SK-N-SH (cell line): Measurements from ENCODE around the gene GABARAPL2. TPM values are rescaled to one million over a fixed set of nuclear protein-coding genes. Genes with fewer than 3 reads are reported as not detected.

Experiments
- CTCF ChIA-PET: fragments of 300-600, 350-600 bp; formaldehyde crosslinking; extraction: SDS; loops from one replicate; lab custom pipeline; 2021; lab: Yijun Ruan, JAX
- POLR2A ChIA-PET: fragments of 350-600 bp; sonication (Branson Sonifier 250); formaldehyde crosslinking; extraction: SDS; loops from one replicate; lab custom pipeline; 2020; ENCODE audit warnings: antibody characterized with exemption, inconsistent platforms; lab: Yijun Ruan, JAX
- DNase-seq: peaks from one replicate; pipeline ENCODE4 v3.0.0; 2012
- H2AFZ ChIP-seq: fragments of 200-600 bp; sonication (generic); 2 replicates; pipeline ENCODE4 v1.8.1; 2016; ENCODE audit warnings: antibody characterized with exemption, mild to moderate bottlenecking, low read depth
- H3F3A ChIP-seq: fragments of 200-600 bp; sonication (generic); replicated peaks from 2 replicates; pipeline ENCODE3; 2016; ENCODE audit warnings: antibody characterized with exemption, mild to moderate bottlenecking; ENCODE audit not compliant: insufficient read depth
- H3K27ac ChIP-seq, 2 experiments: fragments of 200-500 bp in 1 of 2; fragments of 200-600 bp in 1 of 2; sonication (Bioruptor generic) in 1 of 2; sonication (generic), shearing (Covaris generic) in 1 of 2; 2 replicates each; pipeline versions ENCODE4 v1.5.1 to v1.6.1; 2014 to 2016; ENCODE audit warnings: low read depth in 2 of 2, inconsistent platforms in 1 of 2, low read length in 1 of 2, mild to moderate bottlenecking in 1 of 2, mixed read lengths in 1 of 2
- H3K27me3 ChIP-seq: fragments of 200-600 bp; sonication (generic), shearing (Covaris generic); 2 replicates; pipeline ENCODE4 v1.6.1; 2016; ENCODE audit warnings: mixed run types; ENCODE audit not compliant: insufficient read depth
- H3K36me3 ChIP-seq, 2 experiments: fragments of 200-500 bp in 1 of 2; fragments of 200-600 bp in 1 of 2; sonication (Bioruptor generic) in 1 of 2; sonication (generic) in 1 of 2; replicated peaks in 1 of 2; 2 replicates each; pipeline versions ENCODE3 to v1.5.1; 2014 to 2016; ENCODE audit warnings: low read length in 1 of 2, mild to moderate bottlenecking in 1 of 2; ENCODE audit not compliant: insufficient read depth in 2 of 2, control insufficient read depth in 1 of 2
- H3K4me1 ChIP-seq, 2 experiments: fragments of 200-500 bp in 1 of 2; fragments of 200-600 bp in 1 of 2; sonication (Bioruptor generic) in 1 of 2; sonication (generic), shearing (Covaris generic) in 1 of 2; 2 replicates each; pipeline versions ENCODE4 v1.5.1 to v1.6.1; 2014 to 2016; ENCODE audit warnings: low read depth in 1 of 2, low read length in 1 of 2, mixed run types in 1 of 2; ENCODE audit not compliant: insufficient read depth in 2 of 2, control insufficient read depth in 1 of 2
- H3K4me2 ChIP-seq: fragments of 200-600 bp; sonication (generic), shearing (Covaris generic); 2 replicates; pipeline ENCODE4 v1.6.1; 2017; ENCODE audit warnings: mixed run types
- H3K4me3 ChIP-seq, 2 experiments: fragments of 200-500 bp in 1 of 2; fragments of 200-600 bp in 1 of 2; sonication (Bioruptor generic) in 1 of 2; sonication (generic), shearing (Covaris generic) in 1 of 2; 2 replicates each; pipeline versions ENCODE4 v1.5.1 to v1.8.1; 2014 to 2016; ENCODE audit warnings: low read depth in 2 of 2, inconsistent platforms in 1 of 2, low read length in 1 of 2, mild to moderate bottlenecking in 1 of 2, mixed read lengths in 1 of 2, moderate library complexity in 1 of 2
- H3K79me2 ChIP-seq: fragments of 200-600 bp; sonication (generic); 2 replicates; pipeline ENCODE4 v1.8.1; 2017; ENCODE audit warnings: mild to moderate bottlenecking; ENCODE audit not compliant: insufficient read depth
- H3K9ac ChIP-seq: fragments of 200-600 bp; sonication (generic); 2 replicates; pipeline ENCODE4 v1.6.1; 2017; ENCODE audit warnings: mixed run types
- H3K9me2 ChIP-seq: fragments of 200-600 bp; sonication (generic); 2 replicates; pipeline ENCODE4 v1.6.1; 2017; ENCODE audit warnings: mixed run types
- H3K9me3 ChIP-seq: fragments of 200-600 bp; sonication (generic); 2 replicates; pipeline ENCODE4 v1.6.1; 2017; ENCODE audit warnings: mixed run types, mild to moderate bottlenecking, moderate library complexity
- H4K20me1 ChIP-seq: fragments of 200-600 bp; sonication (generic); 2 replicates; pipeline ENCODE4 v1.6.1; 2017; ENCODE audit warnings: mild to moderate bottlenecking, mixed run types; ENCODE audit not compliant: insufficient read depth
- CHD2 ChIP-seq: fragments of 150-350 bp; IDR thresholded peaks from 2 replicates; pipeline ENCODE4 v1.6.1; 2018; ENCODE audit warnings: low read length; ENCODE audit not compliant: partially characterized antibody
- ELF1 ChIP-seq: IDR thresholded peaks from 2 replicates; pipeline ENCODE4 v1.4.0; 2012
- EP300 ChIP-seq, 2 experiments: IDR thresholded peaks; 2 replicates each; pipeline versions ENCODE4 v1.4.0 to v1.6.1; 2012; ENCODE audit warnings: borderline replicate concordance in 1 of 2, low read depth in 1 of 2, low read length in 1 of 2
- EZH2phosphoT487 ChIP-seq: fragments of 200-600 bp; sonication (generic); IDR thresholded peaks from 2 replicates; pipeline ENCODE4 v1.6.1; 2017; ENCODE audit warnings: low read depth, mixed run types, mild to moderate bottlenecking, antibody characterized with exemption, moderate library complexity, borderline replicate concordance
- FOSL2 ChIP-seq: IDR thresholded peaks from 2 replicates; pipeline ENCODE4 v1.4.0; 2012; ENCODE audit warnings: low read depth, mild to moderate bottlenecking, moderate library complexity, borderline replicate concordance
- FOXJ3 ChIP-seq: sonication (generic); formaldehyde crosslinking; IDR thresholded peaks from 2 replicates; pipeline ENCODE4 v1.5.1; 2020; ENCODE audit warnings: mild to moderate bottlenecking, missing genetic modification reagents
- FOXM1 ChIP-seq: IDR thresholded peaks from 2 replicates; pipeline ENCODE4 v1.4.0; 2012; ENCODE audit warnings: low read depth, mild to moderate bottlenecking
- GABPA ChIP-seq: IDR thresholded peaks from 2 replicates; pipeline ENCODE4 v1.4.0; 2012; ENCODE audit warnings: low read depth, mild to moderate bottlenecking
- MEF2A ChIP-seq: IDR thresholded peaks from 2 replicates; pipeline ENCODE4 v1.4.0; 2012; ENCODE audit warnings: low read depth, borderline replicate concordance
- NRF1 ChIP-seq: IDR thresholded peaks from 2 replicates; pipeline ENCODE4 v1.6.1; 2012; ENCODE audit warnings: low read depth, mild to moderate bottlenecking, low read length
- POLR2AphosphoS5 ChIP-seq: IDR thresholded peaks from 2 replicates; pipeline ENCODE4 v1.6.1; 2012; ENCODE audit warnings: low read depth, low read length
- RAD21 ChIP-seq: IDR thresholded peaks from 2 replicates; pipeline ENCODE4 v1.6.1; 2012; ENCODE audit warnings: mild to moderate bottlenecking, low read length
- RCOR1 ChIP-seq: fragments of 150-350 bp; IDR thresholded peaks from 2 replicates; pipeline ENCODE4 v1.6.1; 2017; ENCODE audit warnings: antibody characterized with exemption, low read length
- REST ChIP-seq: IDR thresholded peaks from 2 replicates; pipeline ENCODE4 v1.6.1; 2012; ENCODE audit warnings: mild to moderate bottlenecking, low read depth, low read length, moderate library complexity
- SIN3A ChIP-seq: IDR thresholded peaks from 2 replicates; pipeline ENCODE4 v1.6.1; 2012; ENCODE audit warnings: low read depth, mild to moderate bottlenecking, low read length, moderate library complexity, borderline replicate concordance
- TAF1 ChIP-seq: IDR thresholded peaks from 2 replicates; pipeline ENCODE4 v1.6.1; 2012; ENCODE audit warnings: low read depth, mild to moderate bottlenecking, low read length, moderate library complexity, borderline replicate concordance
- TCF12 ChIP-seq: IDR thresholded peaks from 2 replicates; pipeline ENCODE4 v1.4.0; 2012
- USF1 ChIP-seq: IDR thresholded peaks from 2 replicates; pipeline ENCODE4 v1.4.0; 2012; ENCODE audit warnings: low read depth, borderline replicate concordance
- ZBTB33 ChIP-seq: IDR thresholded peaks from 2 replicates; pipeline ENCODE4 v1.4.0; 2012; ENCODE audit warnings: low read depth, borderline replicate concordance
- WGBS: methylation state at CpG from one replicate; pipeline ENCODE4 v1.1.6; 2017; ENCODE audit warnings: low lambda C conversion rate; 5-methylcytosine and 5-hydroxymethylcytosine counted together
- polyA plus RNA-seq, 3 experiments: library from polyadenylated mRNA; depleted of rRNA; stranded (reverse); fragments of >200 nt; gene quantifications; 2 replicates each; pipeline ENCODE4 v1.2.3, GENCODE V29; 2012
- TF ChIP-seq, protein P1 (sequence below): fragments of 150-350 bp; IDR thresholded peaks from 2 replicates; pipeline ENCODE4 v1.6.1; 2016; ENCODE audit warnings: mild to moderate bottlenecking, low read depth, low read length

GABARAPL2 gene
- polyA plus RNA-seq, 1 of the 3 experiments (the other 2 are of a cell fraction), result 135 TPM

GRCh38 chr16:75532791-75533190, 33.4 kb upstream of the GABARAPL2 start:
- H2AFZ ChIP-seq, result no peak overlapping the region
- no peak overlapping the region for H3K27ac ChIP-seq
- H3K4me2 ChIP-seq, result no peak overlapping the region
- H3F3A ChIP-seq, result no peaks in the 10 kb centered on the region
- H3K79me2 ChIP-seq, result no peaks in the 10 kb centered on the region
- H3K4me3 ChIP-seq, result no peak overlapping the region
- no peaks in the 10 kb centered on the region for H3K36me3 ChIP-seq
- H3K9me2 ChIP-seq, result no peaks in the 10 kb centered on the region
- CTCF ChIA-PET, result interaction anchor here (1.3 to 2.0 kb wide), 3 partner anchors 16 to 334 kb away, joined by 5 to 11 read pairs (median 6); partner anchors contain the start of gene TMEM170A
- POLR2A ChIA-PET, result no interaction called here
- 40% methylated on average over 2 of the region's 2 CpGs for WGBS
- H3K9me3 ChIP-seq, result no peaks in the 10 kb centered on the region
- H4K20me1 ChIP-seq, result no peaks in the 10 kb centered on the region
- no peaks in the 10 kb centered on the region for H3K27me3 ChIP-seq
- H3K4me1 ChIP-seq, result no peaks in the 10 kb centered on the region
- H3K9ac ChIP-seq, result no peak overlapping the region
- no peak for DNase-seq
- TF ChIP-seq GABPA, result no peak

- no peak for TF ChIP-seq REST
- TF ChIP-seq, protein P1, sequence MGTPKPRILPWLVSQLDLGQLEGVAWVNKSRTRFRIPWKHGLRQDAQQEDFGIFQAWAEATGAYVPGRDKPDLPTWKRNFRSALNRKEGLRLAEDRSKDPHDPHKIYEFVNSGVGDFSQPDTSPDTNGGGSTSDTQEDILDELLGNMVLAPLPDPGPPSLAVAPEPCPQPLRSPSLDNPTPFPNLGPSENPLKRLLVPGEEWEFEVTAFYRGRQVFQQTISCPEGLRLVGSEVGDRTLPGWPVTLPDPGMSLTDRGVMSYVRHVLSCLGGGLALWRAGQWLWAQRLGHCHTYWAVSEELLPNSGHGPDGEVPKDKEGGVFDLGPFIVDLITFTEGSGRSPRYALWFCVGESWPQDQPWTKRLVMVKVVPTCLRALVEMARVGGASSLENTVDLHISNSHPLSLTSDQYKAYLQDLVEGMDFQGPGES, result no peak
- no peak for TF ChIP-seq CHD2
- TF ChIP-seq FOXM1, result no peak
- no peak for TF ChIP-seq ZBTB33
- no peak for TF ChIP-seq RCOR1
- no peak for TF ChIP-seq EZH2phosphoT487
- TF ChIP-seq MEF2A, result no peak
- no peak for TF ChIP-seq NRF1
- no peak for TF ChIP-seq RAD21
- TF ChIP-seq EP300 (IDR thresholded peaks at IDR 0.05; ENCODE audit: borderline replicate concordance in 1 of 2, low read depth in 1 of 2, low read length in 1 of 2), result no peak
- no peak for TF ChIP-seq SIN3A
- no peak for TF ChIP-seq ELF1
- TF ChIP-seq USF1, result no peak
- no peak for TF ChIP-seq POLR2AphosphoS5
- TF ChIP-seq FOSL2, result no peak
- TF ChIP-seq TCF12, result no peak
- no peak for TF ChIP-seq TAF1
- TF ChIP-seq FOXJ3 (CRISPR knock-in tag), result no peak
- 76% methylated on average over 10 of the region's 19 CpGs for WGBS
These were observed 31.5 kb upstream of the GABARAPL2 start for GRCh38 chr16:75534560-75535205.

More at GRCh38 chr16:75534560-75535205, 31.5 kb upstream of the GABARAPL2 start:
- H3K27me3 ChIP-seq, result no peaks in the 10 kb centered on the region
- no peak overlapping the region for H3K4me2 ChIP-seq
- H3K9me2 ChIP-seq, result no peaks in the 10 kb centered on the region
- H2AFZ ChIP-seq, result no peak overlapping the region
- no peaks in the 10 kb centered on the region for H3K36me3 ChIP-seq
- no peaks in the 10 kb centered on the region for H3K79me2 ChIP-seq
- ChIA-PET CTCF (interaction anchor here (1.0 to 3.3 kb wide), 3 partner anchors 16 to 132 kb away, joined by 3 to 17 read pairs (median 9); no protein-coding TSS in a partner anchor), POLR2A (interaction anchor here (1.2 kb wide), 1 partner anchor 18 kb away, joined by 3 read pairs; no protein-coding TSS in a partner anchor)
- no peak overlapping the region for H3K27ac ChIP-seq
- no peak for DNase-seq
- no peaks in the 10 kb centered on the region for H4K20me1 ChIP-seq
- no peaks in the 10 kb centered on the region for H3K4me1 ChIP-seq
- H3K4me3 ChIP-seq, result no peak overlapping the region
- no peaks in the 10 kb centered on the region for H3F3A ChIP-seq
- no peaks in the 10 kb centered on the region for H3K9me3 ChIP-seq
- H3K9ac ChIP-seq, result no peak overlapping the region
